HepG2 (cell line): ENCODE results near the gene CPEB3. TPM values are rescaled to one million over a fixed set of nuclear protein-coding genes. Genes with fewer than 3 reads are reported as not detected.

Source experiments
- ATAC-seq: fragments of 200-7000 bp; cut with Tn5 transposase; 3 replicates; pipeline ENCODE4 v1.9.1; 2020; ENCODE audit warnings: mild to moderate bottlenecking, moderate library complexity
- BruUV-seq: library from RNA; stranded (reverse); fragments of 400-500 nt; replicated peaks from 2 replicates; lab custom pipeline; 2021; lab: Mats Ljungman, UMichigan
- CTCF ChIA-PET: fragments of 300-600 bp; formaldehyde crosslinking; extraction: SDS; loops from one replicate; lab custom pipeline; 2021; ENCODE audit warnings: low total read pairs, inconsistent platforms, low intra/inter-chr PET ratio; lab: Yijun Ruan, JAX
- POLR2A ChIA-PET: fragments of 350-600 bp; sonication (Branson Sonifier 250); formaldehyde crosslinking; loops from one replicate; lab custom pipeline; 2020; ENCODE audit warnings: antibody characterized with exemption, inconsistent platforms; lab: Yijun Ruan, JAX
- DNase-seq: peaks from one replicate; pipeline ENCODE4 v3.0.0-alpha.2; 2015; ENCODE audit warnings: low spot score
- FAIRE-seq: peaks from 3 replicates; lab custom pipeline; 2011; peaks lifted over from hg19 to GRCh38; lab: Jason Lieb, UNC
- H2AFZ ChIP-seq: one replicate; pipeline ENCODE4 v1.6.1; 2011; ENCODE audit warnings: low read length, inconsistent platforms
- H3K27ac ChIP-seq: fragments of 300-600 bp; 3 replicates; pipeline ENCODE4 v1.8.0; 2011; ENCODE audit warnings: mixed run types, mild to moderate bottlenecking, mixed read lengths, low read length, inconsistent platforms; ENCODE audit not compliant: insufficient read depth; ENCODE audit errors: extremely low read length
- H3K27me3 ChIP-seq, 2 experiments: fragments of 200-600 bp in 1 of 2; 2 replicates in 1 of 2; 3 replicates in 1 of 2; pipeline versions ENCODE4 v1.6.0 to v1.8.0; 2011; ENCODE audit warnings: low read length in 2 of 2, mild to moderate bottlenecking in 2 of 2, moderate library complexity in 2 of 2, inconsistent platforms in 1 of 2; ENCODE audit not compliant: insufficient read depth in 2 of 2, control insufficient read depth in 1 of 2
- H3K36me3 ChIP-seq, 2 experiments: fragments of 200-600 bp in 1 of 2; replicated peaks in 1 of 2; 2 replicates in 1 of 2; 3 replicates in 1 of 2; pipeline versions ENCODE4 v1.5.1 to v1.8.0; 2011; ENCODE audit warnings: low read length in 2 of 2, inconsistent platforms in 1 of 2; ENCODE audit not compliant: insufficient read depth in 2 of 2, control insufficient read depth in 1 of 2
- H3K4me1 ChIP-seq: 2 replicates; pipeline ENCODE4 v1.5.1; 2012; ENCODE audit warnings: low read length, inconsistent platforms; ENCODE audit not compliant: insufficient read depth
- H3K4me2 ChIP-seq: 2 replicates; pipeline ENCODE4 v1.6.0; 2011; ENCODE audit warnings: low read depth, low read length, inconsistent platforms
- H3K4me3 ChIP-seq, 3 experiments: fragments of 200-600 bp in 1 of 3; sonication (generic), shearing (Covaris generic) in 1 of 3; replicated peaks in 1 of 3; 2 replicates each; pipeline ENCODE4 v1.5.1; 2011 to 2016; ENCODE audit warnings: low read length in 3 of 3, inconsistent platforms in 2 of 3, low read depth in 2 of 3, mild to moderate bottlenecking in 2 of 3, control low read depth in 1 of 3, mixed read lengths in 1 of 3; ENCODE audit not compliant: insufficient read depth in 1 of 3
- H3K79me2 ChIP-seq: one replicate; pipeline ENCODE4 v1.6.1; 2011; ENCODE audit warnings: low read length, inconsistent platforms; ENCODE audit not compliant: insufficient read depth
- H3K9ac ChIP-seq: 2 replicates; pipeline ENCODE4 v1.6.0; 2011; ENCODE audit warnings: mild to moderate bottlenecking, low read depth, low read length, inconsistent platforms; ENCODE audit not compliant: insufficient read depth
- H3K9me3 ChIP-seq: 2 replicates; pipeline ENCODE4 v1.5.1; 2012; ENCODE audit warnings: mild to moderate bottlenecking, low read length
- H4K20me1 ChIP-seq: 2 replicates; pipeline ENCODE4 v1.6.0; 2011; ENCODE audit warnings: inconsistent platforms, mild to moderate bottlenecking, low read length, moderate library complexity; ENCODE audit not compliant: insufficient read depth
- GATAD2A ChIP-seq: IDR thresholded peaks from 2 replicates; pipeline ENCODE4 v1.6.1; 2016
- HNRNPK ChIP-seq: fragments of 200-400 bp; formaldehyde crosslinking; IDR thresholded peaks from 2 replicates; pipeline ENCODE4 v1.6.1; 2018; ENCODE audit warnings: low read length, low read depth, moderate library complexity, mild to moderate bottlenecking; ENCODE audit not compliant: poor library complexity, severe bottlenecking
- MIXL1 ChIP-seq: IDR thresholded peaks from 2 replicates; pipeline ENCODE4 v1.6.1; 2016
- PAX8 ChIP-seq: sonication (generic); formaldehyde crosslinking; IDR thresholded peaks from 2 replicates; pipeline ENCODE4 v1.8.0; 2022; ENCODE audit warnings: mild to moderate bottlenecking, missing genetic modification reagents, borderline replicate concordance
- PCBP1 ChIP-seq: fragments of 200-400 bp; formaldehyde crosslinking; IDR thresholded peaks from 2 replicates; pipeline ENCODE4 v1.6.1; 2017; ENCODE audit warnings: mild to moderate bottlenecking, low read depth, low read length, borderline replicate concordance
- RAD21 ChIP-seq: fragments of 450-650 bp; formaldehyde crosslinking; IDR thresholded peaks from 2 replicates; pipeline ENCODE4 v1.5.0; 2020; ENCODE audit warnings: mild to moderate bottlenecking
- SALL2 ChIP-seq: sonication (generic); formaldehyde crosslinking; IDR thresholded peaks from 2 replicates; pipeline ENCODE4 v1.8.1; 2023; ENCODE audit warnings: mild to moderate bottlenecking, missing genetic modification reagents, inconsistent platforms
- SAP130 ChIP-seq: IDR thresholded peaks from 2 replicates; pipeline ENCODE4 v1.6.1; 2016; ENCODE audit warnings: low read depth
- SOX13 ChIP-seq, 3 experiments: fragments of 450-650 bp in 1 of 3; sonication (generic) in 1 of 3; formaldehyde crosslinking in 1 of 3; IDR thresholded peaks in 2 of 3; conservative IDR thresholded peaks in 1 of 3; 2 replicates each; pipeline versions ENCODE4 v1.5.0 to v1.6.1; 2016 to 2020; ENCODE audit warnings: antibody characterized with exemption in 1 of 3, mild to moderate bottlenecking in 1 of 3, missing compliant biosample characterization in 1 of 3, missing genetic modification reagents in 1 of 3, moderate library complexity in 1 of 3
- SOX5 ChIP-seq: IDR thresholded peaks from 2 replicates; pipeline ENCODE4 v1.6.1; 2016; ENCODE audit warnings: borderline replicate concordance
- ZNF251 ChIP-seq: sonication (generic); formaldehyde crosslinking; IDR thresholded peaks from 2 replicates; pipeline ENCODE4 v1.9.0; 2021; ENCODE audit warnings: mild to moderate bottlenecking, missing genetic modification reagents
- ZNF496 ChIP-seq: sonication (generic); formaldehyde crosslinking; IDR thresholded peaks from 2 replicates; pipeline ENCODE4 v1.8.1; 2023; ENCODE audit warnings: mild to moderate bottlenecking, moderate library complexity, missing genetic modification reagents; ENCODE audit not compliant: insufficient replicate concordance
- WGBS: methylation state at CpG from one replicate; pipeline ENCODE4 v1.1.6; 2017; ENCODE audit warnings: low lambda C conversion rate; 5-methylcytosine and 5-hydroxymethylcytosine counted together
- in situ Hi-C: cut with HindIII; loops from 2 replicates; pipeline ENCODE4 v1.10.0; 2017; ENCODE audit warnings: low pct_unique_long_range_greater_than_20kb; ENCODE audit not compliant: extremely low pct_ligation_motif_present
- intact Hi-C: fragments of 100-400 bp; cut with micrococcal nuclease; formaldehyde crosslinking; loops from one replicate; pipeline ENCODE4 v1.10.0; 2022; ENCODE audit not compliant: unreplicated experiment
- polyA plus RNA-seq, 8 experiments: library from polyadenylated mRNA; depleted of rRNA in 3 of 8; stranded (reverse) in 7 of 8; unstranded in 1 of 8; fragments of >200 nt; fragmentation: Illumina TruSeq in 4 of 8; extraction: Trizol in 4 of 8; gene quantifications; 2 replicates each; pipeline versions ENCODE4 v1.2.1 to v1.2.3, GENCODE V29; 2011 to 2016; ENCODE audit warnings: low read depth in 4 of 8, missing spikeins in 1 of 8, mixed read lengths in 1 of 8; ENCODE audit not compliant: insufficient read depth in 1 of 8
- total RNA-seq, 5 experiments: library from RNA; depleted of rRNA; stranded (reverse); fragments of >200 nt; fragmentation: Illumina TruSeq; extraction: Trizol; gene quantifications; 2 replicates each; pipeline ENCODE4 v1.2.3, GENCODE V29; 2016; ENCODE audit warnings: low read depth in 1 of 5
- TF ChIP-seq, protein P1 (sequence below): sonication (generic); formaldehyde crosslinking; IDR thresholded peaks from 2 replicates; pipeline ENCODE4 v1.4.0; 2020; ENCODE audit warnings: mild to moderate bottlenecking, missing genetic modification reagents
- TF ChIP-seq, protein P2 (sequence below): sonication (generic); formaldehyde crosslinking; IDR thresholded peaks from 2 replicates; pipeline ENCODE4 v1.5.0; 2020; ENCODE audit warnings: missing genetic modification reagents

The CPEB3 gene
- total and polyA plus RNA-seq, 2 of the 13 experiments (the other 11 are each of a cell fraction or from before 2014, with no cell fraction given): 0.66 to 0.70 TPM

DNA sequence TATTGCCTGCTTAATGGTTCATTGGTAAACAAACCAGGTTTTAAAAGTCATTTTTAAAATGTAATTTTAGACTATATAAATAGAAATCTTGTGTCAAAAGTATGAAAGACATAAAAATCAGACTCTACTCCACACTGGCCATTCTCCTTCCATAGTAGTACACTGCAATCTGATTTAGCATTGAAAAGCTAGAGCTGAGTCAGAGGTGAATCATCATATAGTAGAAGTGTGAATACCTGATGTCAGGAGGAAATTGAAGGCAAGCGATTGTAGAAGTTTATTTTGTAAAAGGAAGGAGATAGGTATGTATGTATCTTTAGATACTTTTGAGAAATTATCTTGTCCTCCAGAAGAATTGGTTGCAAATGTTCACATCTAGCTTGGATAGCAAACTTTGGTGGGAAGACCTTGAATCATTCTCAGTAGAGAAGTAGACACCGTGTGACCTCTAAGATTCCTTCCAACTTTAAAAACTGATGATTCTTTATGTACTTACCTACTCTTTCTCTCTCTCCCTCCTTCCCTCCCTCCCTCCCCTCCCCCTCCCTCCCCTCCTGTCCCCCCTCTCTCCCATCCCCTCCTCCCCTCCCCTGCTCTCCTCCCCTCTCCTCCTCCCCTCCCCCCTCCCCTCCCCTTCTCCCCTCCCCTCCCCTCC, 279.2 kb downstream of the CPEB3 start:
- Histone ChIP-seq H3K79me2 (no peaks in the 10 kb centered on the region), H3K27me3 (no peaks in the 10 kb centered on the region), H2AFZ (no peak overlapping the region), H3K4me3 (no peak overlapping the region), H3K4me2 (no peak overlapping the region), H3K9ac (no peak overlapping the region), H4K20me1 (no peaks in the 10 kb centered on the region), H3K9me3 (no peaks in the 10 kb centered on the region), H3K4me1 (peaks cover 19% of the 10 kb centered on the region), H3K27ac (no peak overlapping the region), H3K36me3 (peaks cover 5 to 52% of the 10 kb centered on the region in 2 experiments)
- intact Hi-C loops (no loop called here), in situ Hi-C loops (no loop called here)
- ATAC-seq (peak; percentile 38; the same call in 1 of the 3 replicates), FAIRE-seq (no peak), DNase-seq (peak; percentile 12)
- CTCF ChIA-PET: no interaction called here
- BruUV-seq: no TSS peak
- TF ChIP-seq HNRNPK: peak; percentile 99
- peak; percentile 96; the same call in 1 of the 2 replicates for TF ChIP-seq PCBP1
- no peak for TF ChIP-seq PAX8
- no peak for TF ChIP-seq RAD21
- WGBS: 95% methylated on average over 2 of the region's 2 CpGs
- POLR2A ChIA-PET: interaction anchor here (0.7 kb wide), 1 partner anchor 279 kb away, joined by 3 read pairs; the partner anchor contains the start of genes CPEB3 and MARCHF5

DNA sequence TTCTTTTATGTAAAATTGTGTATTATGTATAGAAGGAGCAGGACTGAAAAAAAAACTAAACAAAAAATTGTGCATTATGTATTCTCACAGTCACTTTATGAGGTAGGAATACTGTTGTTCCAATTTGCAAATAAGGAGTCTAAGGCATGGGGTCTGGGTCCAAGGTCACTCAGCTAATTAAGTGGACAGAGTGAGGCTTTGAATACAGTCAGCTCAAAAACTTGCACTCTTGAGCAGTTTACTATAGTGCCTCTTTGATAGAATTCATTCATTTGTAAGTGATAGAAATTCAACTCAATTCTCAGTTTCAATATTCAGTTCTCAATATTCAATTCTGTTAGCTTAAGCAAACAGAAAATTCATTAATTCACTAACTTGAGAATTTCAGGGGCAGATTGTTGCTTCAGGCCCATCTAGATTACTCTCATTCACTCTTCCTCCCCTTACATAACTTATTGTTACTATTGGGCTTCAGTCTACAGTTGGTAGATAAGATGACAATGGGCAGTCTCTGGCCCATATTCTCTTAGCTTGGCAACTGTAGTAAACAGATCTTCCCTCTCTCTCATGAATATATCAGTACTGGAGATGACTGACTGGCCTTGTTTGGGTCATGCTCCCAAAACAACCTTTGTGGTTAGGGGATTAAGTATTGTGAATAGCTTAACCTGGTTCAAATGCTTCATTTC, 280.7 kb downstream of the CPEB3 start:
- Histone ChIP-seq H3K79me2 (no peaks in the 10 kb centered on the region), H2AFZ (no peak overlapping the region), H4K20me1 (no peaks in the 10 kb centered on the region), H3K27me3 (no peaks in the 10 kb centered on the region), H3K9ac (no peak overlapping the region), H3K4me2 (no peak overlapping the region), H3K4me1 (peaks cover 19% of the 10 kb centered on the region), H3K36me3 (peaks cover 5 to 39% of the 10 kb centered on the region in 2 experiments), H3K27ac (peak overlapping the region; percentile 29), H3K4me3 (no peak overlapping the region), H3K9me3 (no peaks in the 10 kb centered on the region)
- DNase-seq: peak; percentile 32
- intact Hi-C loops: loop anchor here (1.0 kb wide), 1 partner anchor 425 kb away; no protein-coding TSS in a partner anchor
- POLR2A ChIA-PET: interaction anchor here (1.4 kb wide), 1 partner anchor 679 kb away, joined by 3 read pairs; the partner anchor contains the start of gene HHEX
- in situ Hi-C loops: no loop called here
- no TSS peak for BruUV-seq
- peak; percentile 77 for ATAC-seq
- CTCF ChIA-PET: no interaction called here
- FAIRE-seq: no peak
- TF ChIP-seq GATAD2A (CRISPR knock-in tag) (0 out of 2 replicates have a peak, but pooled peaks have one; percentile 10), ZNF251 (no peak), MIXL1 (CRISPR knock-in tag) (peak; percentile 68; the same call in 1 of the 2 replicates), SALL2 (no peak), SOX5 (CRISPR knock-in tag) (peak; percentile 79), SAP130 (CRISPR knock-in tag) (no peak), ZNF496 (CRISPR knock-in tag) (no peak), SOX13 (IDR thresholded peaks at IDR 0.05) (no peak), SOX13 (CRISPR knock-in tag; conservative IDR thresholded peaks at IDR 0.05 in 1 of 2, IDR thresholded peaks at IDR 0.05 in 1 of 2) (peak in 1 of 2 experiments; percentile 86; a peak in 2 of 4 replicates)
- TF ChIP-seq, protein P1, sequence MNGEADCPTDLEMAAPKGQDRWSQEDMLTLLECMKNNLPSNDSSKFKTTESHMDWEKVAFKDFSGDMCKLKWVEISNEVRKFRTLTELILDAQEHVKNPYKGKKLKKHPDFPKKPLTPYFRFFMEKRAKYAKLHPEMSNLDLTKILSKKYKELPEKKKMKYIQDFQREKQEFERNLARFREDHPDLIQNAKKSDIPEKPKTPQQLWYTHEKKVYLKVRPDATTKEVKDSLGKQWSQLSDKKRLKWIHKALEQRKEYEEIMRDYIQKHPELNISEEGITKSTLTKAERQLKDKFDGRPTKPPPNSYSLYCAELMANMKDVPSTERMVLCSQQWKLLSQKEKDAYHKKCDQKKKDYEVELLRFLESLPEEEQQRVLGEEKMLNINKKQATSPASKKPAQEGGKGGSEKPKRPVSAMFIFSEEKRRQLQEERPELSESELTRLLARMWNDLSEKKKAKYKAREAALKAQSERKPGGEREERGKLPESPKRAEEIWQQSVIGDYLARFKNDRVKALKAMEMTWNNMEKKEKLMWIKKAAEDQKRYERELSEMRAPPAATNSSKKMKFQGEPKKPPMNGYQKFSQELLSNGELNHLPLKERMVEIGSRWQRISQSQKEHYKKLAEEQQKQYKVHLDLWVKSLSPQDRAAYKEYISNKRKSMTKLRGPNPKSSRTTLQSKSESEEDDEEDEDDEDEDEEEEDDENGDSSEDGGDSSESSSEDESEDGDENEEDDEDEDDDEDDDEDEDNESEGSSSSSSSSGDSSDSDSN (CRISPR knock-in tag): no peak
- TF ChIP-seq, protein P2, sequence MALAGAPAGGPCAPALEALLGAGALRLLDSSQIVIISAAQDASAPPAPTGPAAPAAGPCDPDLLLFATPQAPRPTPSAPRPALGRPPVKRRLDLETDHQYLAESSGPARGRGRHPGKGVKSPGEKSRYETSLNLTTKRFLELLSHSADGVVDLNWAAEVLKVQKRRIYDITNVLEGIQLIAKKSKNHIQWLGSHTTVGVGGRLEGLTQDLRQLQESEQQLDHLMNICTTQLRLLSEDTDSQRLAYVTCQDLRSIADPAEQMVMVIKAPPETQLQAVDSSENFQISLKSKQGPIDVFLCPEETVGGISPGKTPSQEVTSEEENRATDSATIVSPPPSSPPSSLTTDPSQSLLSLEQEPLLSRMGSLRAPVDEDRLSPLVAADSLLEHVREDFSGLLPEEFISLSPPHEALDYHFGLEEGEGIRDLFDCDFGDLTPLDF (CRISPR knock-in tag): no peak
